Testis (tissue), 3 donors: Measurements from ENCODE around the gene ABHD2. TPM values are rescaled to one million over a fixed set of nuclear protein-coding genes. Genes with fewer than 3 reads are reported as not detected.

Experiments
- DNase-seq: peaks from one replicate; pipeline ENCODE4 v3.0.0-alpha.2; 2019
- H3K27ac ChIP-seq, 2 donors: fragments of 200-600 bp; sonication (generic); one replicate each; pipeline ENCODE4 v1.5.1; 2019
- H3K27me3 ChIP-seq: fragments of 200-600 bp; sonication (generic); one replicate; pipeline ENCODE4 v1.5.1; 2019
- H3K36me3 ChIP-seq: fragments of 200-600 bp; sonication (generic); one replicate; pipeline ENCODE4 v1.5.1; 2017; ENCODE audit warnings: low read depth; ENCODE audit errors: missing control alignments
- H3K4me1 ChIP-seq: fragments of 200-600 bp; sonication (generic); one replicate; pipeline ENCODE4 v1.5.1; 2019
- H3K4me3 ChIP-seq, 2 donors: fragments of 200-600 bp; sonication (generic); one replicate each; pipeline ENCODE4 v1.5.1; 2017 to 2019
- H3K9me3 ChIP-seq: fragments of 200-600 bp; sonication (generic); one replicate; pipeline ENCODE4 v1.5.1; 2017
- POLR2A ChIP-seq: fragments of 450-650 bp; IDR thresholded peaks from one replicate; pipeline ENCODE4 v1.6.1; 2017; ENCODE audit warnings: antibody characterized with exemption, mild to moderate bottlenecking, moderate library complexity
- WGBS, 2 donors: methylation state at CpG; one replicate each; pipeline ENCODE4 v1.1.5; 2018; 5-methylcytosine and 5-hydroxymethylcytosine counted together
- intact Hi-C: fragments of 100-400 bp; cut with DNase I; formaldehyde crosslinking; loops from one replicate; pipeline ENCODE4 v1.15.1; 2023; ENCODE audit warnings: low total_unique reads
- polyA plus RNA-seq: library from polyadenylated mRNA; stranded (reverse); fragments of 350-450 nt; fragmentation: Illumina TruSeq; extraction: RNeasy Lipid Tissue Mini Kit (QIAGEN cat#74804); gene quantifications from one replicate; pipeline ENCODE4 v1.2.3, GENCODE V29; 2014; ENCODE audit warnings: low read depth, low replicate concordance; ENCODE audit not compliant: insufficient read depth
- total RNA-seq, 2 donors: library from RNA; depleted of rRNA; stranded (reverse); fragments of >200 nt; gene quantifications; one replicate each; pipeline ENCODE4 v1.2.3, GENCODE V29; 2016
- TF ChIP-seq, protein P1 (sequence below), 3 experiments: fragments of 450-650 bp in 2 of 3; fragments of 200-600 bp in 1 of 3; sonication (generic) in 1 of 3; IDR thresholded peaks; one replicate each; pipeline ENCODE4 v1.5.1; 2016 to 2019; ENCODE audit warnings: antibody characterized with exemption in 3 of 3, mild to moderate bottlenecking in 2 of 3, moderate library complexity in 1 of 3

The ABHD2 gene
- total and polyA plus RNA-seq, 3 donors from 2014 or later = 82.5 to 214 (median 109) TPM

DNA sequence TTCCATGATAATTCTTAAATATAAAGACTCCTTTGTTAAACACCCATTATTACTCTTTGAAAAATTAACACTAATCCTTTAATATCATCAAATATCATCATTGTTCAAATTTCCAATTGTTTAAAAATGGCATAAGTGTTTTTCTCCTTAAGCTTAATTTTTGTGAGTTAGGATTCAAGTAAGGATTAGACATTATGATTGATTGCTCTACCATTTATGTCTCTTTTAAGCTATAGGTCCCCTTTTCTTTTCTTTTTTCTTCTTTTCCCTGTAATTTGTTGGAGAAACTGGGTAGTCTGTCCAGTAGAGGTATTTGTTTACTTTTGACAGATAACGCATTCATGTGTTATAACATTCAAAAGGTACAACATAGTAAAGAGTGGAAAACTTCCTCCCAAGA is 9.1 kb downstream of the ABHD2 start:
- TF ChIP-seq POLR2A = no peak
- TF ChIP-seq, protein P1, sequence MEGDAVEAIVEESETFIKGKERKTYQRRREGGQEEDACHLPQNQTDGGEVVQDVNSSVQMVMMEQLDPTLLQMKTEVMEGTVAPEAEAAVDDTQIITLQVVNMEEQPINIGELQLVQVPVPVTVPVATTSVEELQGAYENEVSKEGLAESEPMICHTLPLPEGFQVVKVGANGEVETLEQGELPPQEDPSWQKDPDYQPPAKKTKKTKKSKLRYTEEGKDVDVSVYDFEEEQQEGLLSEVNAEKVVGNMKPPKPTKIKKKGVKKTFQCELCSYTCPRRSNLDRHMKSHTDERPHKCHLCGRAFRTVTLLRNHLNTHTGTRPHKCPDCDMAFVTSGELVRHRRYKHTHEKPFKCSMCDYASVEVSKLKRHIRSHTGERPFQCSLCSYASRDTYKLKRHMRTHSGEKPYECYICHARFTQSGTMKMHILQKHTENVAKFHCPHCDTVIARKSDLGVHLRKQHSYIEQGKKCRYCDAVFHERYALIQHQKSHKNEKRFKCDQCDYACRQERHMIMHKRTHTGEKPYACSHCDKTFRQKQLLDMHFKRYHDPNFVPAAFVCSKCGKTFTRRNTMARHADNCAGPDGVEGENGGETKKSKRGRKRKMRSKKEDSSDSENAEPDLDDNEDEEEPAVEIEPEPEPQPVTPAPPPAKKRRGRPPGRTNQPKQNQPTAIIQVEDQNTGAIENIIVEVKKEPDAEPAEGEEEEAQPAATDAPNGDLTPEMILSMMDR (IDR thresholded peaks at IDR 0.05) = no peak
- intact Hi-C loops = no loop called here

DNA sequence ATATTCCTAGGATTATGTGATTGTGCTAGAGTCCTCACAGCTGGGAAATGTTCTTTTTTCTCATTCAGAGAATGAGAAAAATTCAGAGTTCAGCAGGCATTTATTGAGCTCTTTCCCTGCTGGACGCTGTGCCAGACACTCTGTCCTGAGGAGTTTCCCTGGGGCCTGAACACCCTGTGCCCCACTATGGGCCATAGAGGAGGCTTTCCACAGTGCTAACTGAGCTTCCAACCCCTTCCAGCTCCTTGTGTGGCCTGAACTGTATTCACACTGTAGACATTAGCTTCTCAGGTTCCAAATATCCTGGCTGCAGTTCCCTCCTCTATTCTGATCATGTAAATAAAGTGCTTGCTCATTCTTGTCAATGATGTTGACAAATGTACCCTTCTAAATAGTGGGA is 10.0 kb downstream of the ABHD2 start:
- peaks cover 41% of the 10 kb centered on the region for H3K4me1 ChIP-seq
- TF ChIP-seq, protein P1 (IDR thresholded peaks at IDR 0.05) = no peak
- TF ChIP-seq POLR2A = no peak

More for the DNA sequence above, 9.1 kb downstream of the ABHD2 start:
- 86 to 90% methylated on average over 1 of the region's 1 CpG for WGBS, 2 donors
- peaks cover 40% of the 10 kb centered on the region for H3K4me1 ChIP-seq
- no peak overlapping the region for H3K4me3 ChIP-seq
- H3K36me3 ChIP-seq = no peaks in the 10 kb centered on the region
- no peak for DNase-seq
- H3K27me3 ChIP-seq = no peaks in the 10 kb centered on the region
- no peaks in the 10 kb centered on the region for H3K9me3 ChIP-seq
- peak overlapping the region in 1 of 2 donors; percentile 6 for H3K27ac ChIP-seq

DNA sequence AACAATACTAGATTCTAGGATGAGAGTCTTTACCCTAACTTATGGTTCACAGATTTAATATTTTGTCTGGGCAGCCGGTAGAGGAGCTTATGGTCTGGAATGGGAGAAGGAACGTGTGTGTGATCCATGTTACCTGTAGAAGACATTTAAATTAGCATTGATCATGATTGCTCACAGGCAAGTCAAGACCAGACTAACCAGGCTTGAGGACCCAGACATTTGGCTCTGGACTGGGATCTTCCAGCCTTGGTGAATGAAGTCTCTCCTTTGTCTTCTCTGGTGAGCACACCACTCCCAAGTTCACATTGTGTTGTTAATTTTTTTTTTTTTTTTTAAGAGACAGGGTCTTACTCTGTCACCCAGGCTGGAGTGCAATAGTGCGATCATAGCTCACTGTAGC is 11.7 kb downstream of the ABHD2 start:
- H3K4me3 ChIP-seq = no peak overlapping the region
- peaks cover 44% of the 10 kb centered on the region for H3K4me1 ChIP-seq
- H3K36me3 ChIP-seq = no peaks in the 10 kb centered on the region
- no peaks in the 10 kb centered on the region for H3K27me3 ChIP-seq
- WGBS, 2 donors = 97 to 100% methylated on average over 3 of the region's 3 CpGs
- H3K27ac ChIP-seq = no peak overlapping the region
- H3K9me3 ChIP-seq = no peaks in the 10 kb centered on the region
- TF ChIP-seq POLR2A = no peak
- TF ChIP-seq, protein P1 (IDR thresholded peaks at IDR 0.05) = no peak
- DNase-seq = no peak
- intact Hi-C loops = no loop called here

More for the DNA sequence above, 10.0 kb downstream of the ABHD2 start:
- 28 to 33% methylated on average over 1 of the region's 1 CpG for WGBS, 2 donors
- H3K36me3 ChIP-seq = no peaks in the 10 kb centered on the region
- no peaks in the 10 kb centered on the region for H3K27me3 ChIP-seq
- H3K9me3 ChIP-seq = no peaks in the 10 kb centered on the region
- intact Hi-C loops = no loop called here
- H3K4me3 ChIP-seq = no peak overlapping the region
- DNase-seq = peak; percentile 55
- H3K27ac ChIP-seq = peak overlapping the region in 1 of 2 donors; percentile 6

DNA sequence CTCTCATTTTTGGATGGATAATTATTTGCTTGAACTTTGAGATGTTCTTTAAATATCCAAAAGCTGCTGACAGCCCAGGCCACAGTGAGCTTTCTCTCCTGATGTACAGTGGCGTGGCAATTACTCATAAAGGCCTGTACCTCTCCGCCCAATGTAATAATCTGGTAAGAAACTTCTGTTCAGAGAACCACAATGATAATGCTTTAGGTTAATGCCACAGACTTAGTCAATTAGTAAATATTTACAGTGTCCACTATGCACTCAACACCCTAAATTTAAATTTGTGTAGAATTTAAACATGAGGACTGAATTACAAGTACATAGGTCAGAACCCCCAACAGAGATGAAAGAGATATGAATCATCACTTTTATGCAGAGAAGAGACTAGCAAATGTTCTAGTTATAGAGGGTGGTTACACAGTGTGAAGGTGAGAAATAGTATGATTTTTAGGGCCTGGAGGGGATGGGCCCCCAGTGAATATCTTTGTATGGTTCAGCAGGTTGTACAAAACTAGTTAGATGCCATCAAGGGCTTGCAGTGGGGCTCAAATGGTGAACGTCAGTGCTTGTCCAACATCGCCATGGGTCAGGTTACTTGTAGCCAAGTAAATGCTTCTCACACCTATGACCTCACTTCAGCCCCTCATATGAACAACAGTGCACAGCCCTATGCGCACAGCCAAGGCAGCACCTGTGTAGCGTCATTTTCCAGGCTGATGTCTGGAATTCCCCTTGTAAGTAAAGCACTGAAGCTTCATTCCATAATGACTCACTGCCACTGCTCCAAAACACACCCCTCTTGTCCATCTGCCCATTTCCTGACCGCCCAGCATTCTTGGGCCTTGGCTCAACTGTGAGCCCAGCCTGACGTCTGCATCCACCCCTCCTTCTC is 13.3 kb downstream of the ABHD2 start:
- H3K27me3 ChIP-seq = no peaks in the 10 kb centered on the region
- peak; percentile 53 for DNase-seq
- H3K36me3 ChIP-seq = no peaks in the 10 kb centered on the region
- 57 to 58% methylated on average over 8 of the region's 8 CpGs for WGBS, 2 donors
- no peaks in the 10 kb centered on the region for H3K9me3 ChIP-seq
- peak overlapping the region in 1 of 2 donors; percentile 81 for H3K27ac ChIP-seq
- intact Hi-C loops = no loop called here
- TF ChIP-seq, protein P1 (IDR thresholded peaks at IDR 0.05) = no peak
- no peak for TF ChIP-seq POLR2A
- H3K4me1 ChIP-seq = peaks cover 50% of the 10 kb centered on the region
- no peak overlapping the region for H3K4me3 ChIP-seq
